HG03039 (cell line): Measurements from ENCODE around the gene ELF5.

Experiments
- ATAC-seq: cut with Tn5 transposase; IDR thresholded peaks from one replicate; pipeline ENCODE4 v1.9.1; 2021; ENCODE audit warnings: mild to moderate bottlenecking, moderate library complexity; ENCODE audit not compliant: unreplicated experiment

The ELF5 gene

GRCh38 chr11:34523053-34523452 lies 9.5 kb upstream of the ELF5 start:
- no peak for ATAC-seq

DNA sequence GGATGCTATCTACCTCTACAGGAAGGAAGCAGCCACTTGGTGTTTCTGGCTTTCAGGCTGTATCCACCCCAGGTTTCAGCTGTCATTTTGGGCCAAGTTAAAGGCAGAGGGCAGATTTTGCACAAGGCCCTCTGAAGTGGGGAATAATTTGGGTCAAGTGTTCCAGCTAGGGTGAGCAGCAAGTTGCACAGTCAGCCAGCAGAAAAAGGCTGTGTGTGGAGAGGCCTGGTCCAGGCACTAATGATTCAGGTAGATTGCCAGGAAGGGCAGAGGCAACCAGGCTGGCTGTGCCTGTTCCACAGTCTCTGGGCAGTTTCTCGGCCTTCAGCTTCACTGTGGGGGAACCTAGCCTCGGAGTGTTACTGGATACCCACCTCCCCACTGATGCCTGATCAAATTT lies 8.6 kb upstream of the ELF5 start:
- ATAC-seq, result no peak

DNA sequence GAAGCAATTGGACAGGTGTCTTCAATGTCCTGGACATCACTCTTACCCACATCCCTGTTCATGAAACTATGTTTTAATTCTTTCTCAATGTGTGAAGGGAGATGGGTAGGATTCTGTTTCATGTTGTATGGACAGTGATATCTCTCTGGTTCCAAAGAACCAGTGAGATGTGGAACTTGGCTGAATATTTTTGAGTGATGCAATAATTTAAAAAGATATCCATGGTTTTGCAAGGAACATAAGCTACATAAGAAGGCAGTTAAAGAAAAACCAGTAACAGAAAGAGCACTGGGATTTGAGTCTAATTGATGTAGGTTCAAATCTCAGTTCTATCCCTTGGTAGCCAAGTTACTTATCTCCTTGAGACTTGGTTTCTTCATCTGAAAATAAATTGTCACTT lies 7.7 kb upstream of the ELF5 start:
- no peak for ATAC-seq

DNA sequence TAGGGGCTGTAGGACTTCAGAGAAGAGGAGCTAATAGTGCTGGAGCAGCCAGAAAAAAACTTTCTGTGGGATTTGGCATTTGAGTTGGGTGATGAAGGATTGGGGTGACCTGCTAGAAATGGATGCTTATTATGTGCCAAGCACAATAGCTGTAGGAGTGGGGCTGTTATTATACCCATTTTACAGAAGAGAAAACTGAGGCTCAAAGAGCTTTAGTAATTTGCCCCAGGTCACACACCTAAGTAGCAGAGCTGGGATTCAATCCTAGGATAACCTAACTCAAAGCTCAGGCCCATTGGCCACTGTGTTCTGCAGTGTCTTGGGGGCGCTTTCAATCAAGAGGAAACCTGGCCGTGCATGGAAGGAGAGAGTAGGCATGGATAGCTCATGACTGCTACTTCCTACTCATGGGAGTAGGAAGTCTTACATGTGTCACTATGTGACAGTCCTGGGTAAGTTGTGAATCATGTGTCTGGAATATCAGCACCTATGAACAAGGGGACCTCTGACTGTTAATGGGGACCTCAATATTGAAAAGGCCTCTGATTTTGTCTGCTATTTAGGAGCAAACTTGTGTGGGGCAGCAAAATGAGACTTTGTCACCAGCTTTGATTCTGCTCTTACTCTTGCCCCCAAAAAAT lies 6.1 kb upstream of the ELF5 start:
- no peak for ATAC-seq

GRCh38 chr11:34516247-34517040 lies 2.9 kb upstream of the ELF5 start:
- no peak for ATAC-seq

GRCh38 chr11:34514597-34514996 lies 1.0 kb upstream of the ELF5 start:
- ATAC-seq, result no peak

GRCh38 chr11:34512840-34513681 lies 533 bp downstream of the ELF5 start:
- ATAC-seq, result no peak

DNA sequence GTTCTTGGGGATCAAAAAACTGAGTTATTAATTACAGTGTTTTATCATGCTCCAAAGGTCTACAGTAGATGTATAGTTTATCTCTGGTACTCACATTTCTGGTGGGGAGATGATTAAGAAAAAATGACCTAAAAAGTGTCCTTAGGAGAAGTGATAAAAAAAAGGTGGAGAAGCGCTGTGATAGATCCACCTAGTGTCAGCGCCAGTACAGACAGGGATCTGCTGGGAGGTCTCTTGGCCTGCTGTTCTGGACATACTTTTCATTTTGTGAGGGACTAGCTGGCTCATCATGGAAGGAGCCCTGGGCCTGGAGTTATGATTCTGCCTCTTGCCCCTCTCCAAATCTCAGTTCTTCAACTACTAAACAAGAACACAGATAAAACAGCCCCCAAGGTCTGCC lies 2.9 kb downstream of the ELF5 start:
- ATAC-seq, result no peak

DNA sequence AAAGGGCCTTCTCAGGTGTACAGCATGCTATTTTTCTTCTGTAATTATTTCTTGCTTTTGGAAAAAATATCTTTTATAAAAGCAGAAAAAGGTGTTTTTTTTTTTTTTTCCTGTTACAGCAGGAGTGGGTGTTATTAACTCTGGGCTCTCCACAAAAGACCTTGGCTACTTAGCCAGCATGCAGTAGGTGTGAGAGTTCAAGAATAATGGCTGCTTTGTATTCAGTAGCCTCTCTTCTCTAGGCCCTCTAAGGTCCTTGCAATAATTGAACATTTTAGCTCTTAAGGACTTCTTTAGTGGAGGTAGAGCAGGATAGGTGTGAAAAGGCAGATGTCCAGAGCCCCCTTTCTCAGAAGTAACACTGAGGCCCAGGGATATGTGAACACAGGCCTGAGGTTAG lies 3.4 kb downstream of the ELF5 start:
- no peak for ATAC-seq

- ATAC-seq, result no peak
Measured at GRCh38 chr11:34509336-34509876, 4.2 kb downstream of the ELF5 start.

DNA sequence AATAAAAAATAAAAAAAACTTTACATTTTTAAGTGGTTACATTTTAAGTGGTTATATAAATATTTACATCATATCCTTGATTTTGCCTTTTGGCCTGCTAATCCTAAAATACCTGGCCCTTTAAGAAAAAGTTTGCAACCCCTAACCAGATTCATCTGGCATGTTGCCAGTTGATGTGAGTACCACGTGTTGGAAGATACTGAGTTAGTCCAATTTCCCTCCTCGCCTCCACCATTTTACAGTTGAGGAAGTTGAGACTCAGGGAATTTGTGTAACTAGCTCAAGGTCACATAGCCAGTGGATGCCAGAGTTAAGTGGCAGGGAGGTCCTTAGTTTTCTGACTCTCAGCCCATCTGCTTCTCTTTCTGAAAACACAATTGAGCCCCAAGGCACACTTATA lies 5.1 kb downstream of the ELF5 start:
- no peak for ATAC-seq

- ATAC-seq, result no peak
Measured at GRCh38 chr11:34507610-34508009, 6.0 kb downstream of the ELF5 start.

GRCh38 chr11:34507156-34507555 lies 6.4 kb downstream of the ELF5 start:
- ATAC-seq, result no peak

- ATAC-seq, result no peak
Measured at GRCh38 chr11:34505874-34506273, 7.7 kb downstream of the ELF5 start.

DNA sequence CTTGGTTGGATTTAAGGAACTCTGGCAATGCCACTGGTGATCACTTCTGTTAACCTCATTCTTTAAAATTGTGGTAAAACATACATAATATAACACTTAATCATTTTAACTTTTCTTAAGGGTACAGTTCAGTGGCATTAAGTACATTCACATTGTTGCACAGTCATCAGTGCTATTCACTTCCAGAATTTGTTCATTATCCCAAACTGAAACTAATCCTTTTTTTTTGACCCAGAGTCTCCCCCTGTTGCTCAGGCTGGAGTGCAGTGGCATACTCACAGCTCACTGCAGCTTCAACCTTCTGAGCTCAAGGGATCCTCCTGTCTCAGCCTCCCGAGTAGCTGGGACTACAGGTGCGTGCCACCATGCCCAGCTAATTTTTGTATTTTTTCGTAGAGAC lies 10.6 kb downstream of the ELF5 start:
- no peak for ATAC-seq

- no peak for ATAC-seq
Measured at GRCh38 chr11:34501949-34502348, 11.6 kb downstream of the ELF5 start.

DNA sequence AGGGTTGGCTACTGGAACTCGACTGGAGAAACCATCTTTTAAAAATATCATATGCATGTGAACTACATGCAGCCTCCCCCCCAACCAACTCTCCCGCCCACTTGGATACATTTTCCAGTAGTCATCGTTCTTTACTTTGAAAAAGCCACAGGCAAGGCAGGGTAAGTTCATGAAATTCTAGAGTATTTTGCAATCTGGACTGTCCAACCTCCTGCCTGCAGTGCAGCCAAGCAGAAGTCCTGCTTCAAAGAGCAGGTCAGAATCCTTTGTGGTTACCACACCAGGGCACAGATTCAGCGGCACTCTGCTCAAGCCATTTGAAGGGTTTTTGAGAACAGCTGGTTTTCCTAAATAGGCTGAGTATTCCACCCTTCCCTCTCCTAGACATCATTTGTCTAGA lies 12.1 kb downstream of the ELF5 start:
- no peak for ATAC-seq

- ATAC-seq, result no peak
Measured at GRCh38 chr11:34499719-34500500, 13.7 kb downstream of the ELF5 start.

DNA sequence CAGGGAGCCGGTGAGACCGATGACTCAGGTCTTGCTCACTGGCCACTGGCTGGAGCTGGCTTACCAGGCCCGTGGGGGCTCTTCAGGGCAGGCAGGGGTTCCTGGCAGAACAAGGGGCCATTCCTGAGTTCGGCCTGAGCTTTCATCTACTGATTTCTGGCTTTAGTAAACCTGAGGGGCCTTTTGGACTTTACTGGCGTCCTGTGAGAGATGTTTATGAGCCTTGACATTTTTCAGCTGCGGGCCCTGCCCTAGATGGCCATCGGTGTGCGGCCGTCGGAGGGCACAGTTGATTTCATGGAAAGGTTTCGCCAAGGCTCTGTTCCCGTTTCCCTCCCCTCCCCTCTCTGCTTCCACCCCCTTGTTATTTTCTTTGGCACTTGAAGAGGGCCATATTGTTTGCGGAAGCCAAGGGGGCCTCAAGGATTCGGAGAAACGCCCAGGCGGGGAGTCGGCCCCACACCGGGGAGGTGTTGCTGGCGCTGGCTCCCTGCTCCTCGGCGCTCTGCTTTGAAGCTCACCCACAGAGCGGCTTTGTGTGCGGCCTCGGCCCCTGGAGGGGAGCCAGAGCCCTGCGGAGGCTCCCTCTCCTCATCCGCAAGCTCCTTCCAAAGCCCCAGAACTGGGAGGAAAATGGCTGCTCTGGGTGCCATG lies 17.7 kb downstream of the ELF5 start:
- ATAC-seq, result no peak

GRCh38 chr11:34495239-34495723 lies 18.3 kb downstream of the ELF5 start:
- no peak for ATAC-seq
